Jurkat, Clone E6-1 (cell line): ENCODE data around the gene ERN1.

Source experiments
- DNase-seq: peaks from one replicate; pipeline ENCODE4 v3.0.0-alpha.2; 2011; ENCODE audit warnings: low read depth, low spot score
- H3K4me3 ChIP-seq: 2 replicates; pipeline ENCODE4 v1.5.1; 2011; ENCODE audit warnings: mild to moderate bottlenecking, low read length, control low read depth, moderate library complexity

ERN1 gene

GRCh38 chr17:64053101-64053500, 76.8 kb downstream of the ERN1 start:
- no peak for DNase-seq
- no peak overlapping the region for H3K4me3 ChIP-seq

GRCh38 chr17:64051153-64051552, 78.8 kb downstream of the ERN1 start:
- no peak overlapping the region for H3K4me3 ChIP-seq
- no peak for DNase-seq

- H3K4me3 ChIP-seq = no peak overlapping the region
- DNase-seq = no peak
These were observed 81.1 kb downstream of the ERN1 start for GRCh38 chr17:64048805-64049204.

DNA sequence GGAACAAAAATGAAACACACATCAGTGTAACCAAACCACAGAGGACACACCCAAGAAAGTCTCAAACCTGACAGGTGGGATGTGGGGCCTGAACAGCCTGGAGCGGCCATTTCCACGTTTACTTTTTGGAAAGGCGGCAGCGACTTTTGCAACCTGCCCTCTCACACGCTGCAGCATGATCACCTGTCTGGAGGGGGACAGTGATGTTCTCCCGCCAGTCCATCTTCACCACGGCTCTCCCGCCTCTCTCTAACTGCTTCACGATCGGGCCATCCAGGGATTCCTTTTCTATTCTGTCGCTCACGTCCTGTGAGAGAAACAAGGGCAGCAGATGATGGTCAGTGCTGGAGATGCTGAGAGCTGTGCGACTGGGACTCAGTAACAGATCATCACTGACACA, 84.8 kb downstream of the ERN1 start:
- no peak for DNase-seq
- H3K4me3 ChIP-seq = no peak overlapping the region

DNA sequence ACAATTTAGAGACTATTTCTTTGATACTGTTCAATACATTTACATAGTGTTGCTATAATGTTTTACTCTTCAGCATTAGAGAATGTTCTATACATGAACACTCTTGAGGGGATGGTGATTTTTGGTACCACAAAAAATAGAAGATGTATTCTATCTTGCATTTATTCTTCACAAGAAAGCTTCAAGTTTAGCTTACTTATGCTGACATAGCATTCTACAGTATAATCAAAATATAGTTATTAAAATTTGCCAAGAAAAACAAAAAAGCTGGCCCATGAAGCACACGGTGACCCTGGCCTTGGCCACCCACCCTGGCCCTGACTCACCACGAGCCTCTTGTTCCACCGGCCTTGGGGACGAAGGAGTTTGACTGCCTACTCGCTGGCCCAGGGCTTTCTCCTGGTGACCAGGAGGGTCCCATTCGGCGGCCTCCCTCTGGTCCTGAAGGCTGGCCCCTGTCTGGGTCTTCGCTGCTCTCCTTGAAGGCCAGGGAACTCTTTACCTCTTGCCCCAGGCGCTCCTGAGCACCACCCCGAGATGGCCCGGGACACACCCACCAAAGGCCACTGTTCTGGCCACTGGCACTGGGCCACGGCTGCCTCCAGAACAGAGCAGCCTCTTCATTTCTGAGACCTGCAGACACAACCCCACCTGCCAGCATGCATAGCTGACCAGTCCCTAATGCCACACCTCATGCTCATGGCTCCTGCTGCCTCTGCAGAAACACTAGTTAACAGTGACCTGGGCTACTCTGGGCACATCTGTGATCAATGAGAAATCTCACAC, 87.1 kb downstream of the ERN1 start:
- no peak for DNase-seq
- no peak overlapping the region for H3K4me3 ChIP-seq

DNA sequence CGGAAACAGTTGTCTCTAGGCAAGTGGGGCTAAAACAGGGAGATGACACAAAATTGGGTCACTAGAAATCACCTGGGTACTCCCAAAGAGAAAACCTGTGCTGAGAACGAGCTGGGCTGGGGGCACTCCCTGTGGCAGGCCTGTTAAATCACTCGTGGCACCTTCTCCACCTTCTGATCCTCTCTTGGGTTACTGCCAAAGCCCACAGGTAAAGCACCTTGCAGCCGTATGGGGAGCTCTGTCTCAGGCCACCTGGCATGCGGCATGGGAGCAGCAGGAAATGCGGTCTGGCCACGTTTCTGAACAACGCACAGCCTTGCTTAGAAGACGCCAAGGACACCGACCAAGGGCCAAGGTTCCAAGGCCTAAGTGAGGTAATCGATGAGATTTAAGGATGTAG, 88.0 kb downstream of the ERN1 start:
- DNase-seq = no peak
- no peak overlapping the region for H3K4me3 ChIP-seq

DNA sequence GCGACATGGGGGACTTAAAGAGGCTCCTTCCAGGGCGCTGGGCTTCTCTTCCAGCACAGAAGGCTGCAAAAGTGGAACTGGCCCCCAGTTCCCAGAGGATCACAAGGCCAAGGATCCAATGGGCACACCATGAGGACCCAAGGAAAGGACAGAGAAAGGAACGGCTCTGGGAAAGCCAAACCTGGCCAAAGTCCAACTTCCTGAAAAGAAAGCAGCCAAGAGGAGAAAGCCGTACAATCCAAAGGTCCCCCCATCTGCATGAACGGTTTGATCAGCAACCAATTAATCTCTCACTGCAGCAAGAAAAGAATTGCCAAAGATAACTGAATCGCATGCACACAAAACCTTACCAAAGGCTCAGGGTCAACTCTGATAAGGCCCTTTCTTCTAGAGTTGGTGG, 89.7 kb downstream of the ERN1 start:
- DNase-seq = no peak
- no peak overlapping the region for H3K4me3 ChIP-seq

DNA sequence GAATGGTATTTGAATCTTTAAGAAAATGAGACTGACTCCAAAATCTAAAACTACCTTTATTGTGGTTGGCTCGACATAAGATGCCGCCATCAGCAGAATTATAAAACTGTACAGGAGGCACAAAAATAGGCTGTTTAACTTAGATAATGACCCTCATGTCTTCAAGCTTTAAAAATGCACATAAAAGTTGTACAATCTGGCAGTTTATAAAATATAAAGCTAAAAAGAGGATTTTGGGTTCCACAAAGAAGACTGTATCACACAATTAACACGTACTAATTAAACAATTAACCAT, 90.9 kb downstream of the ERN1 start:
- no peak for DNase-seq
- H3K4me3 ChIP-seq = no peak overlapping the region

DNA sequence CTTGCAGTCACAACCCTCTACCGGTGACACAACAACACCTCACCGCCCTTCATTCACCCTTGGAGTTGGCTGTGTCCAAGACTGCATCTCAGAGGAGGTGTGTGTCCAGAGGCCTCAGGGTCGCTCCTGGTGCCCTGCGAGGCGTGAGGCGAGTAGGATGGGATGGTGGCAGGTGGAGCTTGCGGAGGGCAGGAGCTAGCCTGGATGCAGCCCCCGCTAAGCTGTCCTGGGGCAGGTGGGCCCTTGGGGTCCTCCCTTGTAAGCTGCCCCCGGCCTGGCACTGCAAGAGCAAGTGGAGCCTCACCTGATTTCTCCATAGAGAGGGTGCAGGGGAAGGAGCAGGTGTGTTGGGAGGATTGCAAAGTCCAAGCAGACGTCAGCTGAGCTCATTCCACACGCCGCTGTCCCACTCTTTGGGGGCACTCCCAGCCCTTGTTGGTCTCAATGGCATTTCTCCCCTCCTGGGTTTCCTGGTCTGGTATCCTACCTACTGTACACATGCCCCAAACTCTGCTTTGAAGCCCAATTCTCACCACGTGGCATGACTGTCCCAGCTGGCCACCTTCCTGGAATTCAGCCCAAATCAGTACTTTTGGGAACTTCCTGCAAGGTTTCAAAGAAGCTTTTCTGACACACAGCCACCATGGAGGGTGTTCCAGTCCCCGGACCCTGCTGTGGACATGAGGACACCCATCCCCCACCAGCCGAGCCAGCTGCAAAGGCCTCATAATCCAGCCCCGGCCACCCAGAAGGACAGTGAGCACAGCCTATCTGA, 91.4 kb downstream of the ERN1 start:
- no peak overlapping the region for H3K4me3 ChIP-seq
- no peak for DNase-seq

DNA sequence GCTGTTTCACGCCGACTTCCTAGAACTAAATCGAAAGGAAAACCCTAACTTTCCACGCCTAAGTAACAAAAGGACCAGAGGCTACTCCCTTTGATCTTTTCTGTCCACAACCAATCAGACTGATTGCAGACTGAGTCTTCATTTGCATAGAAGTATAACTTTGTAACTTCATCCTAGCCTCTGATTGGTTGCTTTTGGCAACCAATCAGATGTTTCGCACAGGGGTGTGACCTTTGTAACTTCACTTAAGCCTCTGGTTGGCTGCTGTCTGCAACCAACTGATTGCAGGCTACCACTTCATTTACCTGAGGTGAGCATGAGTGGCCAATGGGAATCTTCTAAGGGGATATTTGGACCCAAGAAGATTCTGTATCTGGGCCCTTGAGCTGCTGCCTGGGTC, 92.1 kb downstream of the ERN1 start:
- DNase-seq = no peak
- H3K4me3 ChIP-seq = no peak overlapping the region

GRCh38 chr17:64037180-64037579, 92.8 kb downstream of the ERN1 start:
- H3K4me3 ChIP-seq = no peak overlapping the region
- DNase-seq = no peak

DNA sequence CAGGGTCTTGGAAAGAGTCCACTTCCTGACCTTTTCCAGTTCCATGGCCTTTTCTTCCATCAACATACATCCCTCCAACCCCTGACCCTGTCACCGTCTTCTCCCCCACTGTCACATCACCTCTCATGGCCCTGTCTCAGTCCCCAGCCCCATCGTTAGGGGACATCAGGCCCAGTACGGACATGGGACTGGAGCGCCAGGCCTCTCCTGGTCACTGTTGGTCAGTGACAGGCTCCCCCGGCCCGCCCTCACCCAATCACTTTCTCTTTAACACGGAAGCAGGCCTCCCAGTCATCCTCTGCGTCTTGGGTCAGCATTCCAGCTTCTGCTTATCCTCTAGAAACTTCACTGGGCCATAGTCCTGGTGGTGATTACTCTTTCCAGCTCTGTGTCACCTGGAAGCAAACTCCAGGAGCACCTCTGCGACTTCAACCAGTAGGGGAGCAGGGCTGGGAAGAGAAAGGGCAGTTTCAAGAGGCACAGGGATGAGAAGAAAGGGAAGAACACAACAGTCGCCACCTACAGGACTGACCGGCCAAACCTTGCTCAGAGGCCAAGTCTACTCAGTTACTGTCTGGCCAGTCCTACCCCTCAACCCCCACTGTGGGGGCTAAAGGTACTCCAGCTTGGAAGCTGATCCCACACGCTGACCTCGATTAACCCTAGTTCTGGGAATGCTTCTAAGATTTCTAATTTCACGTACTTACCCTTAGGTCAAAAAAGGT, 93.6 kb downstream of the ERN1 start:
- DNase-seq = no peak
- H3K4me3 ChIP-seq = no peak overlapping the region

GRCh38 chr17:64032081-64032480, 97.9 kb downstream of the ERN1 start:
- H3K4me3 ChIP-seq = no peak overlapping the region
- no peak for DNase-seq

DNA sequence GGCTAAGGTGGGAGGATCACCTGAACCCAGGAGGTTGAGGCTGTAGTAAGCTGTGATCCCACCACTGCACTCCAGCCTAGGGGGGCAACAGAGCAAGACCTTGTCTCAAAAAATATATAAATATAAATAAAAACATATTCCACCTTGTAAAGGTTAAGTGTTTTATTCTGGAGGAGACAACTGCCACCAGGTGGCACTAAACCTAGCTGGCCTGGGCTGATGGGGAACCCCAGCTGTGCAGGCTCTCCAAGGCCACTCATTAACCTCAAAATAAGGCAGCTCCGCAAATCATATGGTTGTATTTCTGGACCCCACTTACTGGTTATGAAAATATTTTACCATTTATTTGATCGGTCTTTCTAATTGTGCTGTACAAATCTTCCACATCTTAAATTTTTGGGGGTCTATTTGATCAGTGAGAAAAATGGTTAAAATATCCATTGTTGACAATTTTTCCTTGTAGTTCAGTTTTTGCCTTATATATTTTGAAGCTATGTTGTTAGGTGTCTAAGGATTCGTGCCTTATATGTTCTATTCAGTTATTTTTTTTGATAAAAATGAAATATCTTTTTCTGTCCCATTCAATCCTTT, 101.0 kb downstream of the ERN1 start:
- H3K4me3 ChIP-seq = no peak overlapping the region
- peak; percentile 64 for DNase-seq

- DNase-seq = peak; percentile 87
- peak overlapping the region; percentile 53 for H3K4me3 ChIP-seq
These were observed 104.1 kb downstream of the ERN1 start for GRCh38 chr17:64025732-64026294.

DNA sequence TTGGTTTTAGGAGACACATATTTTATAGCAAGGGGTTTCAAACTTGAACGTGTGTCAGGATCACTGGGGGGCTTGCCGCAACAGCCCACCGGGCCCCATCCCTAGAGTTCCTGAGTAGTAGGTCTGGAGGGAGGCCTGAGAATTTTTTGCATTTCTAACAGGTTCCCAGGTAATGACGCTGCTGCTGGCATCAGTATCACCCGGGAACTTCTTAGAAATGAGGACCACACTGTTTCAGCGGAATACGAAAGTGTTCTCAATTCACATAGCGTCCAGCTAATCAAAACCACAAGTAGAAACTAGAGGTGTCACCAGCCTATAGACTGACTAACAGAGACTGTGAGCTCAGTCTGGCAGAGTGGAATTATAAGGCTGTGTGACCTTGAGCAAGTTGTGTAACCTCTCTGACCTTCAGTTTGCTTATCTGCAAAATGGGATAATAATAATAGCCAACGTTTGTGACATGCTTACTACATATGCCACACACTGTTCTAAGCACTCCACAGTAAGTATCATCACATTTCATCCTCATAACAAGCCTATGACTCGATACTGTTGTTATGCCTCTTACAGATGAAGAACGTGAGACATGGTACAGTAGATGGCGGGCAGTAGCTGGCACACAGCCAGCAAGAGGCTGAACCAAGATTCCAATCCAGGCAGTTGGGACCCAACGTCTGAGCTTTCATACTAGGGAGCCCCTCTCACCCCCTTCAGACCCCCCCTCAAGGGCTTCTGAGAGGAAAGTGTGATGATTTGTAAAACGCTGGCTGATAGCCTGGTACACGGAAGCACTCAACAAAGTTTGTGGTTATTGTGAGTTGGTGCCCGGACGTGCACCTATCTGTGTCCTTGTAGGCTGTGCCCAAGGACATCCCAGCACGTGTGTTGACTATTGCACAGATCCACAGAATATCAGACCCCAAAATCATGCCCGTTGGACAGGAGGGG, 104.9 kb downstream of the ERN1 start:
- no peak for DNase-seq
- H3K4me3 ChIP-seq = peak overlapping the region; percentile 53

DNA sequence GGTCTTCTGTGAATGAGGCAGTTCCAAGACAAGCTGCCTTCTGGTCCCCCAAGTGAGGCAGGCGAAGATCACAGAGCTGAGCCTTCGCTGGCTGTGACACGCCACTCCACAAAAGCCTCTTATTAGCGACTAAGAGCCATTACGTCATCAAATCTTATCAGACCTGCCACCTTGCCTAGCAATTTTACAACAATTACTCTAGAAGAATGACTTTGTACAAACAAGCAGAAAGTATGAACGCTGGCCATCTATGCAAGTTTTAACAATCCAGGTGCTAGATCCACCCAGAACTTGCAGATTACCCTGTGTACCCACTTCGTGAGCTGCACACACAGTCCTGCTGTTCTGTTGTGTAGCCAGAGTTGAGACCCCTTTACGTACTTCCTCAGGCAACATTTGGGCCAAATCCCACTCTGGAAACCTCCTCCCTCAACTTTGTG, 105.7 kb downstream of the ERN1 start:
- no peak for DNase-seq

GRCh38 chr17:64022611-64023063, 107.3 kb downstream of the ERN1 start:
- DNase-seq = no peak

More for the DNA sequence above, 105.7 kb downstream of the ERN1 start:
- no peak overlapping the region for H3K4me3 ChIP-seq

More at GRCh38 chr17:64022611-64023063, 107.3 kb downstream of the ERN1 start:
- no peak overlapping the region for H3K4me3 ChIP-seq
